Suprapubic skin (tissue), 4 donors: ENCODE measurements around the gene ZDHHC1. TPM values are rescaled to one million over a fixed set of nuclear protein-coding genes. Genes with fewer than 3 reads are reported as not detected.

Experiments used
- DNase-seq, 2 donors: peaks; one replicate each; pipeline ENCODE4 v3.0.0-alpha.2; 2019; ENCODE audit warnings: low spot score in 2 of 2
- H3K27ac ChIP-seq: fragments of 200-600 bp; sonication (generic); one replicate; pipeline ENCODE4 v1.5.1; 2019
- H3K27me3 ChIP-seq: fragments of 200-600 bp; sonication (generic); one replicate; pipeline ENCODE4 v1.5.1; 2019
- H3K36me3 ChIP-seq: fragments of 200-600 bp; sonication (generic); one replicate; pipeline ENCODE4 v1.5.1; 2019
- H3K4me1 ChIP-seq: fragments of 200-600 bp; sonication (generic); one replicate; pipeline ENCODE4 v1.5.1; 2019
- H3K4me3 ChIP-seq: fragments of 200-600 bp; sonication (generic); one replicate; pipeline ENCODE4 v1.5.1; 2019; ENCODE audit warnings: mild to moderate bottlenecking
- H3K9me3 ChIP-seq: fragments of 200-600 bp; sonication (generic); one replicate; pipeline ENCODE4 v1.5.1; 2019
- EP300 ChIP-seq: sonication (generic); formaldehyde crosslinking; IDR thresholded peaks from one replicate; pipeline ENCODE4 v1.6.1; 2017; ENCODE audit warnings: antibody characterized with exemption
- POLR2A ChIP-seq, 2 donors: fragments of 450-650 bp; IDR thresholded peaks; one replicate each; pipeline ENCODE4 v1.6.1; 2017; ENCODE audit warnings: antibody characterized with exemption in 2 of 2, mild to moderate bottlenecking in 2 of 2, moderate library complexity in 2 of 2
- POLR2AphosphoS5 ChIP-seq, 3 donors: sonication (generic); formaldehyde crosslinking; IDR thresholded peaks; one replicate each; pipeline ENCODE4 v1.6.1; 2017; ENCODE audit warnings: antibody characterized with exemption in 3 of 3
- WGBS: methylation state at CpG from one replicate; pipeline ENCODE4 v1.1.5; 2018; 5-methylcytosine and 5-hydroxymethylcytosine counted together
- total RNA-seq, 4 donors: library from RNA; depleted of rRNA; stranded (reverse); fragments of >200 nt; gene quantifications; one replicate each; pipeline ENCODE4 v1.1.0, GENCODE V29; 2016
- TF ChIP-seq, protein P1 (sequence below), 2 donors: fragments of 200-600 bp in 1 of 2; fragments of 450-650 bp in 1 of 2; sonication (generic) in 1 of 2; IDR thresholded peaks; one replicate each; pipeline ENCODE4 v1.5.1; 2016 to 2019; ENCODE audit warnings: antibody characterized with exemption in 2 of 2, mild to moderate bottlenecking in 1 of 2, moderate library complexity in 1 of 2

The ZDHHC1 gene
- total RNA-seq, 4 donors from 2014 or later: 14.0 to 31.0 (median 23.8) TPM

GRCh38 chr16:67391424-67392300 is 24.6 kb downstream of the ZDHHC1 start:
- TF ChIP-seq, protein P1, sequence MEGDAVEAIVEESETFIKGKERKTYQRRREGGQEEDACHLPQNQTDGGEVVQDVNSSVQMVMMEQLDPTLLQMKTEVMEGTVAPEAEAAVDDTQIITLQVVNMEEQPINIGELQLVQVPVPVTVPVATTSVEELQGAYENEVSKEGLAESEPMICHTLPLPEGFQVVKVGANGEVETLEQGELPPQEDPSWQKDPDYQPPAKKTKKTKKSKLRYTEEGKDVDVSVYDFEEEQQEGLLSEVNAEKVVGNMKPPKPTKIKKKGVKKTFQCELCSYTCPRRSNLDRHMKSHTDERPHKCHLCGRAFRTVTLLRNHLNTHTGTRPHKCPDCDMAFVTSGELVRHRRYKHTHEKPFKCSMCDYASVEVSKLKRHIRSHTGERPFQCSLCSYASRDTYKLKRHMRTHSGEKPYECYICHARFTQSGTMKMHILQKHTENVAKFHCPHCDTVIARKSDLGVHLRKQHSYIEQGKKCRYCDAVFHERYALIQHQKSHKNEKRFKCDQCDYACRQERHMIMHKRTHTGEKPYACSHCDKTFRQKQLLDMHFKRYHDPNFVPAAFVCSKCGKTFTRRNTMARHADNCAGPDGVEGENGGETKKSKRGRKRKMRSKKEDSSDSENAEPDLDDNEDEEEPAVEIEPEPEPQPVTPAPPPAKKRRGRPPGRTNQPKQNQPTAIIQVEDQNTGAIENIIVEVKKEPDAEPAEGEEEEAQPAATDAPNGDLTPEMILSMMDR (IDR thresholded peaks at IDR 0.05): no peak
- TF ChIP-seq POLR2A (IDR thresholded peaks at IDR 0.05) (no peak), POLR2AphosphoS5 (IDR thresholded peaks at IDR 0.05) (no peak), EP300 (no peak)
- Histone ChIP-seq H3K27ac (peak overlapping the region; percentile 75), H3K27me3 (no peaks in the 10 kb centered on the region), H3K36me3 (no peaks in the 10 kb centered on the region), H3K4me1 (peaks cover 65% of the 10 kb centered on the region), H3K4me3 (peak overlapping the region; percentile 52), H3K9me3 (no peaks in the 10 kb centered on the region)
- peak; percentile 79 to 81 for DNase-seq
- WGBS: 29% methylated on average over 10 of the region's 15 CpGs

DNA sequence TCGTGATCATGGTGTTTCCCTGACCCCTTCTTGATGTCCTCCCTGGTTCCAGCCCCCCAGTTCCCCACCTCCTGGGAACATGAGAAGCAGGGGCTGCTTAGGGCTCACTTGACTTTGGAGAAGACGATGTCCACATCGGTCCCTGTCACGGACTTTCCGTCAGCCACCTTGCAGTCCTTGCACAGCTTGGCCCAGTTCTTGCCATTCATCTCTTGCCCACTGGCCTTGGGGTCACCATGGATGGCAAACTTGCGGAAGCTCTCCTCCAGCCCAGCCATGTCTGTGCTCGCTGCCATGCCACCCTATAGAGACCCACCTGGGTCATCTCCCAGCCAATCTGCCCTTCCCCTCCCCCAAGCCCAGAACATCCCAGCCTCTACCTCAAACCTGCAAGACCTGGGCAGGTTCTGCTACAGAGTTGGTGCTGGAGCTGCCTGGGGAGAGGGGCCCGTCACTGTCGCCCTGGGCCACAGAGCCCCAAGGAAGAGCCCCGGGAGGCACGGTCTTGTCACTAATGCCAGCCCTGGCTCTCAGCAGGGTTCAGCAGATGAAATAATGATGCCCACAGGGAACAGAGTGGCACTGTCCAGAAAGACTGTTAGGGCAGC is 25.4 kb downstream of the ZDHHC1 start:
- no peaks in the 10 kb centered on the region for H3K27me3 ChIP-seq
- no peak overlapping the region for H3K27ac ChIP-seq
- peaks cover 57% of the 10 kb centered on the region for H3K4me1 ChIP-seq
- peak overlapping the region; percentile 52 for H3K4me3 ChIP-seq
- 83% methylated on average over 10 of the region's 11 CpGs for WGBS
- H3K36me3 ChIP-seq: no peaks in the 10 kb centered on the region
- H3K9me3 ChIP-seq: no peaks in the 10 kb centered on the region
- TF ChIP-seq POLR2AphosphoS5 (IDR thresholded peaks at IDR 0.05) (no peak), POLR2A (IDR thresholded peaks at IDR 0.05) (no peak), EP300 (no peak)
- TF ChIP-seq, protein P1 (IDR thresholded peaks at IDR 0.05): no peak
- peak in 1 of 2 donors; percentile 69 for DNase-seq

DNA sequence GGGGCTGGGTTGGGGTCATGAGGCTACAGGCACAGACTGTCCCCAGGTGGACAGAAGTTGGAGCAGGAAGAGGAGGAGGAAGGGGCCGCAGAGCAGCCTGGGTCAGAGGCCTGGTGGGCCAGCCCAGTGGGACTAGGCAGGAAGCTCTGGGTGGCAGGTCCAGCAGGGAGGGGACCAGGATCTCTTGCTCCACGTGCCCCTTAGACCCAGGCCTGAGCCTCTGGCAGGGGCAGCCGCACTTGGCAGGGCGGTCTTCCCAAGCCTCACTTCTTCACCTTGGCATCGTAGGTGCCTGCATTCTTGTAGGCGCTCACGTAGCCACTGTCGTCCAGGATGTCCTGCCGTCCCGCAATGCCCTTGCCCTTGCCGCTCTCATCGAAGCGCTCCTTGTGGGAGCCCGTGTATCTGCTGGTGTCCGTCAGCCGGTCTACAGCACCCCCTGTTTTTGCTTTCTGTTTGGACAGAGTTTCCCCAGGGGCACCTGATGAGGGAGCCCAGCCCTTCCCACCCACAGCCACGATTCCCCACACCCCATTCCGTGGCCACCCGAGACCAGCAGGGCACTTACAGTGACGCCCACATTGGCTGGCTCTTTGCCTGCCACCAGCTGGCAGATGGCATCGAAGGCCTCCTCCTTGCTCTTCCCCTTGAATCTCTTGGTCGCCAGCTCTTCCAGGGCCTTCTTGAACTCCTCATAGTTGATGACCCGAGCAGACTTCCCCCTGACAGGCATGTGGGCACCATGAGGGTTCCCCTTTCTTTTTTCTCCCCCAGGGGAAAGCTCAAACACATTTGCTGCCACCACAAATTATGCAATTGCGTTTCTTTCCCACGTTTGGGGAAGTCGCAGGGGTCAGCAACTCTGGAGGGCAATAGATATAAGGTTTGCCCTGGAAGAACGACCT is 26.1 kb downstream of the ZDHHC1 start:
- peaks cover 50% of the 10 kb centered on the region for H3K4me1 ChIP-seq
- TF ChIP-seq EP300: no peak
- no peak for TF ChIP-seq POLR2AphosphoS5 (IDR thresholded peaks at IDR 0.05)
- TF ChIP-seq POLR2A (IDR thresholded peaks at IDR 0.05): no peak
- TF ChIP-seq, protein P1 (IDR thresholded peaks at IDR 0.05): no peak
- no peaks in the 10 kb centered on the region for H3K36me3 ChIP-seq
- no peaks in the 10 kb centered on the region for H3K9me3 ChIP-seq
- H3K27me3 ChIP-seq: no peaks in the 10 kb centered on the region
- H3K27ac ChIP-seq: no peak overlapping the region
- peak; percentile 68 to 74 for DNase-seq
- 81% methylated on average over 25 of the region's 27 CpGs for WGBS
- H3K4me3 ChIP-seq: no peak overlapping the region

DNA sequence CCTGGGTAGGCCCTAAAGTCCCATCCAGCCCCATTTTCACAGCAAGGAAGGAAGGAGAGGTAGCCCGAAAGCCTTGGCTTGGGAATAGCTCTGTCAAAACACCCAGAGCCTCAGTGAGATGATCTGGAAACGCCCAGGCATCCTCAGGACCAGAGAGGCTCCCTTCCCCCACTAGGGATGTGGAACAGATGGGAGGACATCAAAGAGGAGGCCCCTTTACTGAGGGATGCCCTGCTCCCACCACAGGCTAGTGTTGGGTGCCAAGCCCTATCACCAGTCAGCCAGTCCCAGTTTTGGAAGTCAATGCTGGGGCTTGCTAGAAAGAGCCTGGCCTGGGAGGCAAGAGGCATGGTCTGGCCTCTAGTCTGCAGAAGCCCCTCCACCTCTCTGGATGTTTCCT is 27.7 kb downstream of the ZDHHC1 start:
- peak in 1 of 2 donors; percentile 54 for DNase-seq
- Histone ChIP-seq H3K4me3 (no peak overlapping the region), H3K27me3 (no peaks in the 10 kb centered on the region), H3K9me3 (no peaks in the 10 kb centered on the region), H3K27ac (no peak overlapping the region), H3K36me3 (no peaks in the 10 kb centered on the region), H3K4me1 (peaks cover 34% of the 10 kb centered on the region)
- no peak for TF ChIP-seq POLR2A (IDR thresholded peaks at IDR 0.05)
- TF ChIP-seq, protein P1 (IDR thresholded peaks at IDR 0.05): no peak
- no peak for TF ChIP-seq POLR2AphosphoS5 (IDR thresholded peaks at IDR 0.05)
- TF ChIP-seq EP300: no peak
- 94% methylated on average over 2 of the region's 2 CpGs for WGBS
